ENCODE measurements around the gene HOMER2.
A peak's percentile ranks its signal among the peaks of the same experiment; 100 is the strongest.

Gene HOMER2

GRCh38 chr15:82951472-82952157, 905 bp downstream of the HOMER2 start:
- ChIA-PET POLR2A (no interaction called here), CTCF (interaction anchor here (1.2 kb wide), 1 partner anchor 18 kb away, joined by 3 read pairs; no protein-coding TSS in a partner anchor)
- no peaks in the 10 kb centered on the region for H3K36me3 ChIP-seq (ENCODE audit: control insufficient read depth in 2 of 2, insufficient read depth in 1 of 2, low read length in 2 of 2)
- H3K4me3 ChIP-seq (ENCODE audit: low read depth, low read length), result peak overlapping the region; percentile 67
- H3K27ac ChIP-seq (ENCODE audit: extremely low read depth, low read depth, low read length), result peak overlapping the region; percentile 80; the same call in 1 of the 2 replicates
- no peak for TF ChIP-seq HOXA7 (CRISPR knock-in tag; IDR thresholded peaks at IDR 0.05; ENCODE audit: borderline replicate concordance)
- TF ChIP-seq ZNF335 (tag by site-specific recombination; conservative IDR thresholded peaks at IDR 0.05), result peak; percentile 91
- TF ChIP-seq ZBTB17 (tag by site-specific recombination; IDR thresholded peaks at IDR 0.05), result peak; percentile 61; the same call in 1 of the 2 replicates
- no peak for TF ChIP-seq SALL2 (tag by site-specific recombination; IDR thresholded peaks at IDR 0.05; ENCODE audit: borderline replicate concordance)
- TF ChIP-seq ZNF610 (tag by site-specific recombination; IDR thresholded peaks at IDR 0.05; ENCODE audit: borderline replicate concordance), result no peak
- TF ChIP-seq ZNF221 (tag by site-specific recombination; IDR thresholded peaks at IDR 0.05; ENCODE audit: borderline replicate concordance), result no peak
- TF ChIP-seq ZBTB21 (tag by site-specific recombination; IDR thresholded peaks at IDR 0.05), result 0 out of 2 replicates have a peak, but pooled peaks have one; percentile 7
- TF ChIP-seq, protein P1, sequence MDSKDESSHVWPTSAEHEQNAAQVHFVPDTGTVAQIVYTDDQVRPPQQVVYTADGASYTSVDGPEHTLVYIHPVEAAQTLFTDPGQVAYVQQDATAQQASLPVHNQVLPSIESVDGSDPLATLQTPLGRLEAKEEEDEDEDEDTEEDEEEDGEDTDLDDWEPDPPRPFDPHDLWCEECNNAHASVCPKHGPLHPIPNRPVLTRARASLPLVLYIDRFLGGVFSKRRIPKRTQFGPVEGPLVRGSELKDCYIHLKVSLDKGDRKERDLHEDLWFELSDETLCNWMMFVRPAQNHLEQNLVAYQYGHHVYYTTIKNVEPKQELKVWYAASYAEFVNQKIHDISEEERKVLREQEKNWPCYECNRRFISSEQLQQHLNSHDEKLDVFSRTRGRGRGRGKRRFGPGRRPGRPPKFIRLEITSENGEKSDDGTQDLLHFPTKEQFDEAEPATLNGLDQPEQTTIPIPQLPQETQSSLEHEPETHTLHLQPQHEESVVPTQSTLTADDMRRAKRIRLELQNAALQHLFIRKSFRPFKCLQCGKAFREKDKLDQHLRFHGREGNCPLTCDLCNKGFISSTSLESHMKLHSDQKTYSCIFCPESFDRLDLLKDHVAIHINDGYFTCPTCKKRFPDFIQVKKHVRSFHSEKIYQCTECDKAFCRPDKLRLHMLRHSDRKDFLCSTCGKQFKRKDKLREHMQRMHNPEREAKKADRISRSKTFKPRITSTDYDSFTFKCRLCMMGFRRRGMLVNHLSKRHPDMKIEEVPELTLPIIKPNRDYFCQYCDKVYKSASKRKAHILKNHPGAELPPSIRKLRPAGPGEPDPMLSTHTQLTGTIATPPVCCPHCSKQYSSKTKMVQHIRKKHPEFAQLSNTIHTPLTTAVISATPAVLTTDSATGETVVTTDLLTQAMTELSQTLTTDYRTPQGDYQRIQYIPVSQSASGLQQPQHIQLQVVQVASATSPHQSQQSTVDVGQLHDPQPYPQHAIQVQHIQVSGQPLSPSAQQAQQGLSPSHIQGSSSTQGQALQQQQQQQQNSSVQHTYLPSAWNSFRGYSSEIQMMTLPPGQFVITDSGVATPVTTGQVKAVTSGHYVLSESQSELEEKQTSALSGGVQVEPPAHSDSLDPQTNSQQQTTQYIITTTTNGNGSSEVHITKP (tag by site-specific recombination; IDR thresholded peaks at IDR 0.05), result 0 out of 2 replicates have a peak, but pooled peaks have one; percentile 8
- TF ChIP-seq ZXDB (tag by site-specific recombination; IDR thresholded peaks at IDR 0.05), result 0 out of 2 replicates have a peak, but pooled peaks have one; percentile 39
- TF ChIP-seq, protein P2, sequence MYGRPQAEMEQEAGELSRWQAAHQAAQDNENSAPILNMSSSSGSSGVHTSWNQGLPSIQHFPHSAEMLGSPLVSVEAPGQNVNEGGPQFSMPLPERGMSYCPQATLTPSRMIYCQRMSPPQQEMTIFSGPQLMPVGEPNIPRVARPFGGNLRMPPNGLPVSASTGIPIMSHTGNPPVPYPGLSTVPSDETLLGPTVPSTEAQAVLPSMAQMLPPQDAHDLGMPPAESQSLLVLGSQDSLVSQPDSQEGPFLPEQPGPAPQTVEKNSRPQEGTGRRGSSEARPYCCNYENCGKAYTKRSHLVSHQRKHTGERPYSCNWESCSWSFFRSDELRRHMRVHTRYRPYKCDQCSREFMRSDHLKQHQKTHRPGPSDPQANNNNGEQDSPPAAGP (tag by site-specific recombination; IDR thresholded peaks at IDR 0.05), result 0 out of 2 replicates have a peak, but pooled peaks have one; percentile 16
- TF ChIP-seq ZSCAN16 (tag by site-specific recombination; IDR thresholded peaks at IDR 0.05), result no peak
- TF ChIP-seq ZEB2 (tag by site-specific recombination; IDR thresholded peaks at IDR 0.05), result 0 out of 2 replicates have a peak, but pooled peaks have one; percentile 32
- H3K4me1 ChIP-seq (ENCODE audit: control insufficient read depth, insufficient read depth, low read length), result peaks cover 16% of the 10 kb centered on the region
- no peaks in the 10 kb centered on the region for H3K9me3 ChIP-seq (ENCODE audit: control insufficient read depth, insufficient read depth, low read depth, low read length)

DNA sequence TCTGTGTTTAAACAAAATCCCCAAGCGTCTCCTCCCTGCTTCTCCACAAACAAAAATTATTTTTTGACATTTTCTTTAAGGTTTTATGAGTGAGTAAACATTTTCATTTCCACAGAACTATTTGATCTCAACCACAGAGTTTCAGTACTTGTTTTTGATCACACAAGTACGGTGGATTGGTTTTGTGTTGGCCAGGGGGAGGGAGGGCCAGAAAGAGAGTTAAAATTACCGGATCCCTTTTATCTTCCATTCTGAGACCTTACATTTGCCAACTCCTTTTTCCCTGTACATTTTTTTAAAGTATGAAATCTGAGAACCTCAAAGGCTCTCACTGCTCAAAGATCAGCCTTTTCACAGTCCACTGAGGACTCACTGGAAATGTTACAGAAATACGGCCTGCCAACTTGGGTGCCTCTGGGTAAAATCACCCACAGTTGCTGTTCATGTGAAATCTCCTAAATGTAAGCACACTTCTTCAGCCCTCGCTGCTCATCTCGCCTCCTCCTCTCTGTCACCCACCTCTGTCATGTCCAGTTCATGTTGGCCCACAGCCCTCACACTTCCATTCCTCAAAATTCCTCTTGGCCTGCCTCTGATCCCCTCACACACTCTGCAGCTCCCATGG, 1.7 kb downstream of the HOMER2 start:
- no peaks in the 10 kb centered on the region for H3K36me3 ChIP-seq (ENCODE audit: control insufficient read depth in 2 of 2, insufficient read depth in 1 of 2, low read length in 2 of 2)
- POLR2A ChIA-PET, result no interaction called here
- H3K27ac ChIP-seq (ENCODE audit: extremely low read depth, low read depth, low read length), result no peak overlapping the region
- peaks cover 16% of the 10 kb centered on the region for H3K4me1 ChIP-seq (ENCODE audit: control insufficient read depth, insufficient read depth, low read length)
- H3K9me3 ChIP-seq (ENCODE audit: control insufficient read depth, insufficient read depth, low read depth, low read length), result no peaks in the 10 kb centered on the region
- CTCF ChIA-PET, result interaction anchor here (1.2 kb wide), 1 partner anchor 19 kb away, joined by 3 read pairs; no protein-coding TSS in a partner anchor
- no peak overlapping the region for H3K4me3 ChIP-seq (ENCODE audit: low read depth, low read length)
- TF ChIP-seq FEZF1 (tag by site-specific recombination; IDR thresholded peaks at IDR 0.05) (peak; percentile 72), ZNF791 (tag by site-specific recombination; IDR thresholded peaks at IDR 0.05) (no peak), KLF1 (tag by site-specific recombination; IDR thresholded peaks at IDR 0.05) (no peak), ZNF510 (tag by site-specific recombination; IDR thresholded peaks at IDR 0.05; ENCODE audit: insufficient replicate concordance) (no peak), KLF7 (tag by site-specific recombination; IDR thresholded peaks at IDR 0.05; ENCODE audit: borderline replicate concordance) (no peak), ZNF426 (tag by site-specific recombination; IDR thresholded peaks at IDR 0.05) (no peak), ZNF114 (tag by site-specific recombination; IDR thresholded peaks at IDR 0.05) (no peak), ZBTB7A (tag by site-specific recombination; IDR thresholded peaks at IDR 0.05; ENCODE audit: low read depth) (no peak), ZNF433 (tag by site-specific recombination; IDR thresholded peaks at IDR 0.05; ENCODE audit: low read depth) (no peak), ZNF670 (tag by site-specific recombination; IDR thresholded peaks at IDR 0.05; ENCODE audit: low read depth) (no peak)
- TF ChIP-seq, protein P3, sequence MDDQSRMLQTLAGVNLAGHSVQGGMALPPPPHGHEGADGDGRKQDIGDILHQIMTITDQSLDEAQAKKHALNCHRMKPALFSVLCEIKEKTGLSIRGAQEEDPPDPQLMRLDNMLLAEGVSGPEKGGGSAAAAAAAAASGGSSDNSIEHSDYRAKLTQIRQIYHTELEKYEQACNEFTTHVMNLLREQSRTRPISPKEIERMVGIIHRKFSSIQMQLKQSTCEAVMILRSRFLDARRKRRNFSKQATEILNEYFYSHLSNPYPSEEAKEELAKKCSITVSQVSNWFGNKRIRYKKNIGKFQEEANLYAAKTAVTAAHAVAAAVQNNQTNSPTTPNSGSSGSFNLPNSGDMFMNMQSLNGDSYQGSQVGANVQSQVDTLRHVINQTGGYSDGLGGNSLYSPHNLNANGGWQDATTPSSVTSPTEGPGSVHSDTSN (CRISPR knock-in tag; IDR thresholded peaks at IDR 0.05), result no peak

All from HEK293 (cell line).